GM19372 (cell line): ENCODE measurements around the gene CCL5.
"Not testable (repeated sequence)": the region's sequence is repeated elsewhere in the genome, so short reads cannot be mapped to it uniquely, and the experiment has no call there.

Source experiments
- ATAC-seq: cut with Tn5 transposase; IDR thresholded peaks from one replicate; pipeline ENCODE4 v1.9.1; 2021; ENCODE audit warnings: mild to moderate bottlenecking, low read depth, moderate library complexity; ENCODE audit not compliant: unreplicated experiment

CCL5 gene

DNA sequence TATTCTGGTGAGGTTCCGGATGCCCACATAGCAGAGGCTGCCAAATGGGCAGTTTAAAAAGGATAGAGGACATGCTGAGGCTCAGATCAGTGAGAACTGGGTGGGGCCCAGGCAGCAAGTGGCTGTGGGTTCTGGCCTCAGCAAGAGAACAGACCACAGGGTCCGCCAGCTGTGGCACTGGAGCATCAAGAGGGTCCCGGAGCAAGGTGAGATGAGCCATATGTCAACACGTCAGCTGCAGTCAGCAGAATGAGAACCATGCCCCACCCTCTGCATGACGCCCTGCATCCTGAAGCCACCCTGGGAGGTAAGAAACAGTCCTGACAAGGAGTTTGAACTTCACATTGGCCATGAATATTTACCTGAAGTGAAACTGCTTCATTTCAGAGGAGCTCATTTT lies 20.1 kb upstream of the CCL5 start:
- no peak for ATAC-seq

DNA sequence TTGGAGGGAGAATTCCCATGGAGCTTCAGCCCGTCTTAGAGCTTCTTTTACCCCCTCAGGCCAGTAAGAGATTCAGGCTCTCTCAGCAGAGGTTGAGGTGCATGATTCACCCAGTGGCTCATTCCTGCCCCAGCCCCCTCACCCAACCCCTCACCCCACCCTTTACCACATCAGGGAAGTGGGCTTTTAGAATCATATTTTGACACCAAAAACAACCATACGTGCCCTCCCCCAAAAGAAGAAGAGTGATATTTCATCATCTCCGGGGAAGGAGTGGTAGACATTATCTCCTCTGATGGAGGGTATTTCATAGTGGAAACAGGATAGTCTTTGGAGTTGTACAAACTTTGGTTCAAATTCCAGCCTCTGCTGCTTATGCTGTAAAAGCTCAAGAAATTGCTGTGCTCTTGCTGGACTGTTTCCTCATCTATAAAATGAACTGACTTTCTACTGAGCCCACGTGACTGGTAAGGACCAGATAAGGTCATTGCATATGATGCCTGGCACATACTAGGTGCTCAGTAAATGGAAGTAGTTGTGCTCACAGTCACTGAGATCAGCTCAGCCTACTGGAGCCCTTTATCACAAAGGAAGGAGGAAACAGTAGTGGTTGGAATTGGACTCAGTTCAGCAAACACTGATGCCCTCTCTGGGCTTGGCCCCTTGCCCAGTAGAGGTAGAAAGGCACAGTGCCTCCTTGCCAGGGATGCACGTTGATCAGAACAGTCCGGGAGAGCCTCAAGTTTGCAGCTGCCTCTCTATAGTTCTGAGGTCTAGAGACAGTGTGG lies 18.3 kb upstream of the CCL5 start:
- no peak for ATAC-seq

DNA sequence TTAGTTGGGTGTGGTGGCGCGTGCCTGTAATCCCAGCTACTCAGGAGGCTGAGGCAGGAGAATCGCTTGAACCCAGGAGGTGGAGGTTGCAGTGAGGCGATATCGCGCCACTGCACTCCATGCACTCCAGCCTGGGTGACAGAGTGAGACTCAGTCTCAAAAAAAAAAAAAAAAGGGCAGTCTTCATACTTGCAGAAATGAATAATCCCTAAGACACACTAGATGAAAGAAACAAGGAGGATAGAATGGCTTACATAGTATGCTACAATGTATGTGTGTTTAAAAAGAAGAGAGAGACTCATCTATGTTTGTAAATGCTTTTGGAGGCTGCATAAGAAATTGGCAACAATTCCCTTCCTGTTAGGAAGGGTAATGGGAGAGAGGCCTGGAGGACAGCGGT lies 17.6 kb upstream of the CCL5 start:
- not testable (repeated sequence) for ATAC-seq

DNA sequence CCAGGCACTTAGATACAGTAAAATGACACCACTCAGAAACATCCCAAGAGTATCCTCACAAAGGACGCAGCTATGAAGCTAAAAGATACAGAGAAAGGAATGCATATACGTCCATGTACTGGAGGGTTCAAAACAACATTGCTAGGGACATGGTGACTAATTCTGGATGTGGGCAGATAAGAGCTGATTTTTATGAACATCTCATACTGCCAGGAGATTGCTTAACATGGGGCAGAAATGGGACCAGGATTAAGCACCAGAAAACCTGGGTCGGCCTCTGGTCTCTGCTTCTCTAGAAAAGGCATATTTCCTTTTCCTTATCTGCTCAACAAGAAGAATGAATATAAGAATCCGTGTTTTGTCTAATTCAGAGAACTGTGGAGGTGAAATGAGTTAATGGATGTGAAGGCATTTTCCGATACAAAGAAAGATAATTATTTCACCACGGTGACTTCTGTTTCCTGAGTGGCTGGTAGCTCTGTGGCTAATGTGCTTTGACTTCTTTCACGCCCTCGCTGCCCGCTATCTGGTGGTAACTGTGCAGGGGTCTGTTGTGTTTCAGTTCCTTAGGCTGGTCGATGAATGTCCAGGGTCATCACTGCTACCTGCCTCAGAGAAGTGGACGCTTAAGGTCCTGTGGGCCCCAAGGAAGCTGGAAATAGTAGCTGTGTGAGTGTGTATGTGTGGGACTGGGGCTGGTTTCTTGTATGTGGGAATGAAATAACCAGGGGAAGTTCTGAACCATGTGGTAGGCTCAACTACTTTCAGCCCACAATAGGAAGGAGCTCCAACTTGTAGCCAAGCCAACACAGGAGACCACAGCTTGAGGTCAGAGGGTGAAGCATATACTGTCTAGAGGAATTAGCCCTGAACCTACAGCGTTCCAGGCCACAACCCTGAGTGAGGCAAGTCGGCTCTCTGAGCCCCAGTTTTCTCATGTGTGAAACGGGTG lies 15.8 kb upstream of the CCL5 start:
- no peak for ATAC-seq

DNA sequence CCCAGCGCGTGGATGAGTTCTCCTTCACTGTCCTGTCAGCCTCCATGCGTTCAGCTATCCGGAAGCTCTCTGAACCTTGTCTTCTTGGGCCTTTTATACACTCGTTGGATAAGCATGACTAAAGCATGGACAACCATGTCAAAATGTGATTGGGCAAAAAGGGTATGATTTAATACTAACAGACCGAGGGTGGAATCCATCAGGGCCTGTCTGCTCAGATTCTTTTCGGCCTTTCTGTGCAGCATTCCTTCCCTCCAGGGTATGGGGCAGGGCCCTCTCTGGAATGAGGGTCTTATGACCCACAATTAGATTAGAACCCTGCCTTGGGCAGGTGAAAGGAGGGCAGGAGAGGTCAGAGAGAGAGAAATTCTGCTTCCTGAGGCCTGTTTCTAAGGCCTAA lies 14.0 kb upstream of the CCL5 start:
- no peak for ATAC-seq

DNA sequence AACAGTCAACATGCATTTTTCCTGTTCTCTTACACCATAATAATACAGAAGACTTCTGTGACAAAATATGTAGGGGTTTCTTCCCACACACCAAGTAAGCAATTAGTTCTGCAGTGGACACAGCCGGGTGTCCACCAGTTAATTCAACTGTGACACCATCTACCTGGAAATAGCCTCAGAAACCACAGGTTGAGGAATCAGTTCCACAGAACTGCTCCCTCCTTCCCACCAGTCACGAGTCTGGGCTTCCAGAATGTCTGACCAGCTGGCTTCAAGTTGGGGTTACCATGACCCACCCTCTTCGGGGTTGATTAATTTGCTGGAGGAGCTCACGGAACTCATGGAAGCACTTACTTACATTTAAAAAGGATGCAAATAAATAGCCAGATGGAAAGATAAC lies 13.6 kb upstream of the CCL5 start:
- no peak for ATAC-seq

DNA sequence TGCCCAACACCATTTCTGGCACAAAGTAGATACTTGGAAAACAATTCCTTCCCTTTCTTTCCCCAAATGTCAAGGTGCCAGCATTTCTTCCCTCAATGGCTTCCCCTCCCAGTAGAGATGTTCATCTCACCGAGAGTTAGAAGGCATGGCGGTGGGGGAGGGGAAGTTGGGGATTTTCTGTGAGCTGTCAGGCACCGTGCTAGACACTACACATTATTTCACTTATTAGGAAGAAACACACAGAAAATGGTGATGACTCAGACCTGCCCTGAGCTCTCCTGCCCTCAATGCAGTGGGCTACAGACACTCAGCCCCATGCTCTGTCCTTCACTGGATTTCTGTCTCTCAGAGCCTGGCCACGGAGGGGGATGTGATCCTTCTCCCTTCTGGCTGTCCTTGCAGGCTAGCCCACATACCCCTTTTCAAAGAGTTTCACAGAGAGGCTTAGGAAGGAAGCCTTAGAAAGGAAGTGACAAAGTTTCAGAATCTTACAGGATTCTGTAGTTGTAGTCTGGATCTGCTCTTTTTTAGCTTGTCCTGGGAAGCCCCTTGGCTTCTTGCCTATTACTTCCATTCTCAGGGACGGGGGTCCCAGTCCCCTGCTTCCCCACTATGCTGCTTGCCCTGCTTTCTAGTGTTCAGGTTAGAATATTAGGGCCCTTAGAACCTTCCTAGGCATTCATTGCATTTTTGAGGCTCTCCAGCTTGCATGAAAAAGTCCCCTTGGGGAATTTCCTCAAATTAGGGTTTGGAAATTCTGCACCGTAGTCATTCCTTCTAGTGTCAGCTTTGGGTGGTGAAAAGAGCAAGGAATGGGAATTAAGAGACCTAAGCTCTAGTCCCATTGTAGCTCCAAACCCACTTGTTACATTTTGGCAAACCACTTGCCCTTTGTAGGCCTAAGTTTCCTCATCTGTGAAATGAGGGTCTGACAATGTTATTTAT lies 12.2 kb upstream of the CCL5 start:
- ATAC-seq = no peak

DNA sequence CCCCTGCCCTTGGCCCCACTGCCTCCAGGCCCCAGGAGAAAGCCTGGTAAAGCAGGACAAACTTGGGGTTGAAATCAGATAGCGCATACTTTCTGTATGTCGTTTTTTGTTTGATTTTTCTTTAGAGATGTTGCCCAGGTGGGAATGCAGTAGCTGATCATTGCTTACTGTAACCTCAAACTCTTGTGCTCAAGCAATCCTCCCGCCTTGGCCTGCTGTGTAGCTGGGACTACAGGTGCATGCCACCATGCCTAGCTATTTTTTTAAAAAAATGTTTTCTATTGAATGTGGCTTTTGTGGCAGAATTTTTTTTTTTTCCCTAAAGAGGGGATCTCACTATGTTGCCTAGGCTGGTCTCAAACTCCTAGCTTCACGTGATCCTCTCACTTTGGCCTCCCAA lies 11.1 kb upstream of the CCL5 start:
- no peak for ATAC-seq

DNA sequence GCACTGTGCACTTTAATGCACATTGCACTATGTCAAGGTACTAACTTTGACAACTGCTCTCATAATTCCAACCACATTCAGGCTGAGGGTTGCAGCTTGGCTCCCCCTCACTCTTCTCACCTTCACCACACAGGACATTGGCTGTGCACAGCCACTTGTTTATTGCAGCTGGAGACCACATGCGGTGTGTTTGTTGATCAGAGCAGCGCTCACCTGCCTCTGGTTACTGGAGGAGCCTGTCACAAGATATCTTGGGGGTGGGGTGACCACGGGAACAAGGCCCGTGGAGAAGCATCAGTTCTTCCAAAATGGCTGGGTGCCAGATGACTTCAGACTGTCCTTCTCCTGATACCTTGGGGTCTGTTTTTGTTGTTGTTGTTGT lies 10.6 kb upstream of the CCL5 start:
- ATAC-seq = no peak

DNA sequence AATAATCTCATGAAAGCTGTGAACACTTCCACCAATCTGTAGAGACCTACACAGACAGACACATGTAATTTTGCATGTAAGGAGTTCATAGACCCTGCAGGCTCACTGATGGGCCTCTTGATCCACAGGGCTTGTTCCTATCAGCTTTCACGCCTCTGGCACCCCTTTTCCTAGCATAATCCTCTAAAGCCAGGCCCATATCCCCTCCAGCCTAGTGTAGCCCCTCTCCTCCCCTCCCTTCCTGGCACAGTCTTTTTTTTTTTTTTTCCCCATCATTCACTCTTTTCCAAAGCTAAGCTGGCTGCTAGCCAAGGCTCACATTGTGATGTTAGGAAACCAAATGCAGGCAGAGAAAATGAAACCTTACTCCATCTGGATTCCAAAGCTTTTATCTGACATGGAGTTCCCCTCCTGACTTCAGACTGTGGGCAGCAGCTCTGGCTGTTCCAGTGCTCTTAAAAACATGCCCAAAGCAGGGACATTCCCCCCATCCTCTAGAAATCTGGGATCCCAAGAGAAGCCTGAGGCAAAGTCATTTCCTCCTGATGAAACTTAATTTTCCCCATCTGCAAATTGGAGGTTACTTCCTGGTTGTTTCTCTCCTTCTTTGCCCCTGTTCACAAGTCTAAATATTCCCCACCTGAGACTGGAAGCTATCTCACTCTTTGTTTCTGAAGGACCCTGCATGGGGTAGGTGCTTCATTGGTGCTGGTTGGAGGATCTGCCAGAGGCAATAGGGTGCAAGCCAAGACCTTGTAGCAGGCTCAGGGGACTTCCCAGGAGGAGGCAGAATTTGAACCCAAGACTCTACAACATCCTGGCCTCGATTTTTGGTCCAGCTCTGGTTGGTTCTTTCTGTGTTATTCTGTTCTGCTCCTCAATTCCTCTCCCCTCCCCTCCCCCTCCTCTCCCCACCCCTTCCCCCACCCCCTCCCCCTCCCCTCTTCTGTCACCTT lies 9.9 kb upstream of the CCL5 start:
- ATAC-seq = no peak

DNA sequence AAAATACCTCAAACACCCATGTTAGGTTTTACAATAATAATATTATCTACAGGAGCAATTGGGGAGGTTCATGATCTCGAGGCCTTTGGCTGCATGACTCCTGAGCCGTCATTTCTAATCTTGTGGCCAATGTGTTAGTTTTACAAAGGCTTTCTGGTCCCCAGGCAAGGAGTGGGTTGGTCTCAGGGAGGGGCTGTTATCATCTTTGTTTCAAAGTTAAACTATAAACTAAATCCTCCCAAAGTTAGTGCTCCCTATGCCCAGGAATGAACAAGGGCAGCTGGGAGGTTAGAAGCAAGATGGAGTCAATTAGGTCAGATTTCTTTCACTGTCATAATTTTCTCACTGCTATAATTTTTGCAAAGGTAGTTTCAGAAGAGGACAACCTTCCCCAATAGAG lies 9.1 kb upstream of the CCL5 start:
- ATAC-seq = no peak

DNA sequence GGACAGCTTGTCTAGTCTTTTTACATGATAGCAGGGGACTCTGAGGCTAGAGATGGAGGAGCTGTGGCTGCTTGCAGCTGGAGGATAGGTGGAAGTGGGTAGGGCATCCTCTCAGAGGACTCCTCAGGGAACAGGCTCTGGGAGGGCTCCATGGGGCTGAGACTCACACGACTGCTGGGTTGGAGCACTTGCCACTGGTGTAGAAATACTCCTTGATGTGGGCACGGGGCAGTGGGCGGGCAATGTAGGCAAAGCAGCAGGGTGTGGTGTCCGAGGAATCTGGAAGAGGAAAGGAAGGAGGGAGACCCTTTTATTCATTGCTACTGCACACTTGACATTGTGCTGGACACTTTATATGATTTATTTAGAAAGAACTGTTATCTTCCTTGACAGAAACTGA lies 1.8 kb downstream of the CCL5 start:
- ATAC-seq = no peak

DNA sequence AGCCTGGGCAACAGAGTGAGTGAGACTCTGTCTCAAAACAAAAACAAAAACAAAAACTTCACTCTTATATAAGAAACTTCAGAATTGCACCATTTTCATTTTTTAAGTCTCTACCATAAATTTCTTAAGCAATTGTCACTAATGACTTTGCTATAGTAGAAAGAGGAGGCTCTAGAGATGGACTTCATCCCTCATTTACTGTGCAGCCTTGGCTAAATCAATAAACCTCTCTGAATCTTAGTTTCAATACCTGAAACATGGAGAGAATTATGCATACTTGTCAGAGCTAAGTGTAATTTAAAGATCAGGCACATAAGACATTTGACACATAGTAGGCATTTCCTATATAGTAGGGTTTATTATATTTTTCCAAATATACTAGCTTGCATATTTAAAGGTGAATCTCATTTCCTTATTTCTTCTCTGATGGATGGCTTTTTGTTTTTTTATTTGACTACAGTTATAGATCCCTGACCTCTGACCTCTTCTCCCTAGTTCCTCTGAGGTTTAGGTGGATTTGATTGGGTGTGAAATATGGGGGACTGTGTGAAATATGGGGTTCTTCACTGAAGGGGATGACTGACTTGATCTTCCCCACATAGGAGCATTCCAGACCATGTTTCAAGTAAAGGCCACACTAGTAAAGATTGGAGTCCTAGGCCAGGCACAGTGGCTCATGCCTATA lies 2.7 kb downstream of the CCL5 start:
- ATAC-seq = no peak

DNA sequence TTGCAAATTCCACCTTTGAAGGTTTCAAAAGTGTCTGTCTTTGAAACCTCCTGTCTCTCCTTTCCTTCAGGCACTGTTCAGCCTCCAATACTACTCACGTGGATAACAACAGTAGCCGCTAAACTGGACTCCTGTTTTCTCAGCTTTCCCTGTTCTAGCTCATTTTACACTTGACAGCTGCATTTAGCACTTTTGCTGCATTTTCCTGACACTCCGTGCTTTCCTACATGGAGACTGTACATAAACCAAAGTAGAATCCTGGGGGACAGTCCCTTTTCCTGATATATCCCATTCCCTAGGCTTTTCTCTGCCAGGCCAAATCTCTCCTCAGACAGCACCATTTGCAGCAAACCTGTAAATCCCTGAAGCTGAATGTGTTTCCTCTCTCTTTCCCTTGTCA lies 3.6 kb downstream of the CCL5 start:
- ATAC-seq = no peak

DNA sequence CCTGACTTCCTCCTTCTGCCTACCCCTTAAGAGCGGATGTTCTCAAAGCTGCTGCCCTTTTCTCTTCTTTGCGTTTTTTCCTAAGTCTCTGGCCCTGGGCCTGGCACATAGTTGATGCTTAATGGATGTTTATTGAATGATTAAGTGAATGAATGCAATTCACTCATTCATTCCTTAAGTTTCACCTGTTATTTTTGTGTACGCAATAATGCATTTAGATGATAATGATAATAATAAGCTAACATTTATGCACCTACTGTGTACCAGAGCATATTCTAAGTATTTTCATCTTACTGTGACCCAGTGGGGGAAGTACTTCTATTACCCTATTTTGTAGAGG lies 4.4 kb downstream of the CCL5 start:
- ATAC-seq = no peak

DNA sequence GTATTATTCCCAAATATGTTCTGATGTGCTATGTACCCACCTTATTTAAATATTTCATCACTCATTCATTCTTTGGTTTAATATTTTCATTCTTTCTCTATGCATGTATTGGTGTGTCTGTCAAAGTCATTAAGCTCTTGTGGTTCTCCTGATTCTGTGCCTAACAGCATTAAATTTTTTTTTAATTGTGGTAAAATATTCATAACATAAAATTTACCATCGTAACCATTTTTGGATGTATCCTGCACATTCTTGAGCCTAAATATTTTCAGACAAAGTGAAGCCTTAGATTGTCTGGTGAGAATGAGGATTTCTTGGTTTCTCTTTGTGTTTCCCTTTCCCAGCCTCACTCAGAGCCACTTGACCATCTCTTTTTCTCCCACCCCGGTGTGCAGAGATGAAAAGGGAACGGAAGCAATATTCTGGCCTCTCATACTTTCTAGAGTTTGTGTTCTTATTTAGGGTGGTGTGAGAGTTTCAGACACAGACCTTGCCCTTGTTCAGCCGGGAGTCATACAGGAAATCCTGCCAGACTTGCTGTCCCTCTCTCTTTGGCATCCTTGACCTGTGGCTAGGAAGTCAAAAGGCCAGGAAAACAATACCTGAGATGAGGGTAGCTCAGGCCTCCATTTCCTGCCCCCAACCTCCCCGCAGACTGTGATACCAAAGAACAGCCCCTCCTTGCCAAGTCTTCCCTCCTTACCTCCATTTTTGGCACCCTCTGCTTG lies 4.9 kb downstream of the CCL5 start:
- no peak for ATAC-seq

DNA sequence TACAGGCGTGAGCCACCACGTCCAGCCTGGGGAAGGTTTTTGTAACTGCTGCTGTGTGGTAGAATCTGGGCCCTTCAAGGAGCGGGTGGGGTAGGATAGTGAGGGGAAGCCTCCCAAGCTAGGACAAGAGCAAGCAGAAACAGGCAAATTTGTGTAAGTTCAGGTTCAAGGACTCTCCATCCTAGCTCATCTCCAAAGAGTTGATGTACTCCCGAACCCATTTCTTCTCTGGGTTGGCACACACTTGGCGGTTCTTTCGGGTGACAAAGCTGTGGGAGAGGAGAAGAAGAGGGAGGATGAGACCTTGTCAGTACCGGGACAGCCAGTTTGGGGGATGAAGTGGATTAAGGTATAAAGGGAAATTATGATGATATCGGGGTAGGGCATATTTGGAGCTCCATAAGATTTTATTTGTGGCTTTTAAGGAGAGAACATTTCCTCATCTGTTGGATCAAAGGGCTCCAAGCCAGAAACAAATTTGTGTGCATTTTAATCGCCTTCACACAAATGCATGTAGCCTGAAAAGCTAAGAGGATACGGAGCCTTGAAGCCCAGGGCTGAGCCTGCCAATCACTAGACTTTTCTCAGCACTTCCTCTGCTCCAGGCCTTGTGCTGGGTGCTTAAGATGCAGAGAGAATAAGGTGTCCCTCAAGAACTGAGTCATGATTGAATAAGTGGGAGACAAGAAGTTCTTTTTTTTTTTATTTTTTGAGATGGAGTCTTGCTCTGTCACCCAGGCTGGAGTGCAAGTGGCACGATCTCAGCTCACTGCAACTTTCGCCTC lies 7.8 kb downstream of the CCL5 start:
- no peak for ATAC-seq
